C4-2B (cell line): ENCODE results near the gene RFTN1.

Experiments
- H3K27ac ChIP-seq: fragments of 450-650 bp; 2 replicates; pipeline ENCODE4 v1.5.1; 2017
- CTCF ChIP-seq: fragments of 450-650 bp; conservative IDR thresholded peaks from 2 replicates; pipeline ENCODE4 v1.5.1; 2017; ENCODE audit warnings: mild to moderate bottlenecking
- ZFX ChIP-seq: fragments of 450-650 bp; IDR thresholded peaks from 2 replicates; pipeline ENCODE4 v1.6.1; 2017

The RFTN1 gene

GRCh38 chr3:16352428-16352827 lies 161.1 kb downstream of the RFTN1 start:
- no peak overlapping the region for H3K27ac ChIP-seq
- TF ChIP-seq CTCF (no peak), ZFX (no peak)

- TF ChIP-seq CTCF (no peak), ZFX (no peak)
Measured at GRCh38 chr3:16350597-16351318, 162.7 kb downstream of the RFTN1 start.

GRCh38 chr3:16349986-16350596 lies 163.4 kb downstream of the RFTN1 start:
- no peak overlapping the region for H3K27ac ChIP-seq
- TF ChIP-seq ZFX (no peak), CTCF (no peak)

More at GRCh38 chr3:16350597-16351318, 162.7 kb downstream of the RFTN1 start:
- no peak overlapping the region for H3K27ac ChIP-seq

GRCh38 chr3:16347548-16347947 lies 166.0 kb downstream of the RFTN1 start:
- H3K27ac ChIP-seq, result no peak overlapping the region
- TF ChIP-seq CTCF (no peak), ZFX (no peak)

GRCh38 chr3:16346413-16347081 lies 167.0 kb downstream of the RFTN1 start:
- H3K27ac ChIP-seq, result no peak overlapping the region
- no peak for TF ChIP-seq ZFX
- no peak for TF ChIP-seq CTCF

GRCh38 chr3:16343101-16343500 lies 170.4 kb downstream of the RFTN1 start:
- TF ChIP-seq CTCF (no peak), ZFX (no peak)
- H3K27ac ChIP-seq, result no peak overlapping the region

GRCh38 chr3:16338999-16339398 lies 174.5 kb downstream of the RFTN1 start:
- TF ChIP-seq ZFX (no peak), CTCF (no peak)
- no peak overlapping the region for H3K27ac ChIP-seq
